Fibroblast of lung (primary cell): ENCODE measurements around the gene KCNJ8.

Source experiments
- EZH2 ChIP-seq: IDR thresholded peaks from 2 replicates; pipeline ENCODE4 v1.5.1; 2012; ENCODE audit warnings: low read length, control low read depth, mild to moderate bottlenecking; ENCODE audit errors: missing control alignments
- TF ChIP-seq, protein P1 (sequence below), 2 donors: IDR thresholded peaks in 1 of 2; conservative IDR thresholded peaks in 1 of 2; 1 replicate in 1 of 2; 2 replicates in 1 of 2; pipeline ENCODE4 v1.5.1; 2011 to 2012; ENCODE audit warnings: low read length in 2 of 2, control low read depth in 1 of 2, inconsistent platforms in 1 of 2, low read depth in 1 of 2, mild to moderate bottlenecking in 1 of 2

DNA sequence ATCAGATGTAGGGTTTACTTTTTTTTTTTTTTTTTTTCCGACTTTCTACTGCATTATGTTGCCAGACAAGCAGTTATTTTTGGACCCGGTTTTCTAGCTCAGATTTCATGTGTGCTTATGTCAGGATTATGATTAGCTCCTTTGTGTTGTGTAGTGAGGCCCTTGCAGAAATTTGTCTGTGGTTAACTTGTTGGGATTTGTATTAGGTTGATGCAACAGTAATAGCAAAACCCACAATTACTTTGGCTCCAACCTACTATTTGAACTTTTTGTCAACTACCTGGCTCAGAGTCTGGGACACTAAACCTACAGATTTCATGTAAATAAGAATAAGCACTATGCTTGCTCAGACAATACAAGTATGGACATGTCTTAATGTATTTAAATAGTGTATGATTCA, 44.1 kb upstream of the KCNJ8 start:
- no peak for TF ChIP-seq EZH2
- TF ChIP-seq, protein P1, sequence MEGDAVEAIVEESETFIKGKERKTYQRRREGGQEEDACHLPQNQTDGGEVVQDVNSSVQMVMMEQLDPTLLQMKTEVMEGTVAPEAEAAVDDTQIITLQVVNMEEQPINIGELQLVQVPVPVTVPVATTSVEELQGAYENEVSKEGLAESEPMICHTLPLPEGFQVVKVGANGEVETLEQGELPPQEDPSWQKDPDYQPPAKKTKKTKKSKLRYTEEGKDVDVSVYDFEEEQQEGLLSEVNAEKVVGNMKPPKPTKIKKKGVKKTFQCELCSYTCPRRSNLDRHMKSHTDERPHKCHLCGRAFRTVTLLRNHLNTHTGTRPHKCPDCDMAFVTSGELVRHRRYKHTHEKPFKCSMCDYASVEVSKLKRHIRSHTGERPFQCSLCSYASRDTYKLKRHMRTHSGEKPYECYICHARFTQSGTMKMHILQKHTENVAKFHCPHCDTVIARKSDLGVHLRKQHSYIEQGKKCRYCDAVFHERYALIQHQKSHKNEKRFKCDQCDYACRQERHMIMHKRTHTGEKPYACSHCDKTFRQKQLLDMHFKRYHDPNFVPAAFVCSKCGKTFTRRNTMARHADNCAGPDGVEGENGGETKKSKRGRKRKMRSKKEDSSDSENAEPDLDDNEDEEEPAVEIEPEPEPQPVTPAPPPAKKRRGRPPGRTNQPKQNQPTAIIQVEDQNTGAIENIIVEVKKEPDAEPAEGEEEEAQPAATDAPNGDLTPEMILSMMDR (conservative IDR thresholded peaks at IDR 0.05 in 1 of 2, IDR thresholded peaks at IDR 0.05 in 1 of 2; ENCODE audit: low read depth in 1 of 2, low read length in 2 of 2) = no peak
